Keratinocyte (primary cell): Measurements from ENCODE around the gene MTERF4.

Experiments used
- EZH2 ChIP-seq: IDR thresholded peaks from one replicate; pipeline ENCODE4 v1.6.1; 2012; ENCODE audit warnings: inconsistent platforms, mild to moderate bottlenecking, low read length, moderate library complexity
- TF ChIP-seq, protein P1 (sequence below), 3 experiments: IDR thresholded peaks in 1 of 3; conservative IDR thresholded peaks in 1 of 3; optimal IDR thresholded peaks in 1 of 3; 2 replicates in 2 of 3; 3 replicates in 1 of 3; pipeline versions ENCODE3 to v1.5.1; 2011; ENCODE audit warnings: low read length in 3 of 3, mild to moderate bottlenecking in 3 of 3, moderate library complexity in 2 of 3, control low read depth in 1 of 3, inconsistent platforms in 1 of 3; ENCODE audit not compliant: insufficient read depth in 2 of 3; ENCODE audit errors: extremely low read depth in 1 of 3

DNA sequence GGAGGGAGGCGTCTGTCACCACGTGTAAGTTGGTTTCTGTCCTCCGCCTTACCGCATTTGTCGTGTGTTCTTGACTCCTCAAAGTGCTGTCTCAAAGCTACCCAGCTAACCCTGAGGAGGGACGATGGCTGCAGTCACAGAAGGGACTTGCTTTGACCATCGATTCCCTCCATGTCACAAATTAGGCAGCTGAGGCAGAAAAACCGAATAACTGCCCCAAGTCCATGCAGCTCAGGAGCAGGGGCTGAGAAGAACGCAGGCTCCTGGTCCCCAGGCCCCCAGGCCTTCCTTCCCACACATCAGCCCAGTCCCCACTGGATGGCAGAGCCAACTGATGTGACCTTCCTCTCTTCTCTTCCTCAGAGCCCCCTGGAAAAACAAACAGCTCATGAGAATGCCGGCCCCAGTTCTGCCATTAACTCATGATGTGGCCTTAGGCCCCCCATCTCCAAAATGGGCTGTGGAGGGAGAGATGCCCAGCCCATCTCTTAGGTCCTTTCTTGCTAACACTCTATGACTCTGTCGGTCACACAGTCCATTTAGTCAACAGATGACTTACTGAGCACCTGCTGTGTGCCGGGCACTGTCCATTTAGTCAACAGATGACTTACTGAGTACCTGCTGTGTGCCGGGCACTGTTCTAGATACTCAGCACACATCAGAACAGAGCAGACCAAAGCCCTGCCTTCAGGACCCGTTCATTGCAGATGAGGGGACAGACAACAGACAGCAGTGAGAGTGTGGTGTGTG lies 19.6 kb downstream of the MTERF4 start:
- TF ChIP-seq, protein P1, sequence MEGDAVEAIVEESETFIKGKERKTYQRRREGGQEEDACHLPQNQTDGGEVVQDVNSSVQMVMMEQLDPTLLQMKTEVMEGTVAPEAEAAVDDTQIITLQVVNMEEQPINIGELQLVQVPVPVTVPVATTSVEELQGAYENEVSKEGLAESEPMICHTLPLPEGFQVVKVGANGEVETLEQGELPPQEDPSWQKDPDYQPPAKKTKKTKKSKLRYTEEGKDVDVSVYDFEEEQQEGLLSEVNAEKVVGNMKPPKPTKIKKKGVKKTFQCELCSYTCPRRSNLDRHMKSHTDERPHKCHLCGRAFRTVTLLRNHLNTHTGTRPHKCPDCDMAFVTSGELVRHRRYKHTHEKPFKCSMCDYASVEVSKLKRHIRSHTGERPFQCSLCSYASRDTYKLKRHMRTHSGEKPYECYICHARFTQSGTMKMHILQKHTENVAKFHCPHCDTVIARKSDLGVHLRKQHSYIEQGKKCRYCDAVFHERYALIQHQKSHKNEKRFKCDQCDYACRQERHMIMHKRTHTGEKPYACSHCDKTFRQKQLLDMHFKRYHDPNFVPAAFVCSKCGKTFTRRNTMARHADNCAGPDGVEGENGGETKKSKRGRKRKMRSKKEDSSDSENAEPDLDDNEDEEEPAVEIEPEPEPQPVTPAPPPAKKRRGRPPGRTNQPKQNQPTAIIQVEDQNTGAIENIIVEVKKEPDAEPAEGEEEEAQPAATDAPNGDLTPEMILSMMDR (optimal IDR thresholded peaks at IDR 0.05 in 1 of 3, IDR thresholded peaks at IDR 0.05 in 1 of 3, conservative IDR thresholded peaks at IDR 0.05 in 1 of 3; ENCODE audit: extremely low read depth in 1 of 3, insufficient read depth in 2 of 3, low read length in 3 of 3): no peak
- no peak for TF ChIP-seq EZH2
